Mucosa of descending colon (tissue), 3 donors: ENCODE results near the gene TKTL1. TPM values are rescaled to one million over a fixed set of nuclear protein-coding genes. Genes with fewer than 3 reads are reported as not detected.

Source experiments
- ATAC-seq: fragments of 200-7000 bp; cut with Tn5 transposase; one replicate; pipeline ENCODE4 v1.9.1; 2020; ENCODE audit warnings: mild to moderate bottlenecking, moderate library complexity
- DNase-seq, 3 donors: peaks; one replicate each; pipeline ENCODE4 v3.0.0-alpha.2; 2020
- H3K36me3 ChIP-seq: fragments of 200-600 bp; one replicate; pipeline ENCODE4 v1.8.0; 2021; ENCODE audit warnings: low read depth, mild to moderate bottlenecking
- H3K4me1 ChIP-seq: fragments of 200-600 bp; one replicate; pipeline ENCODE4 v1.8.0; 2021; ENCODE audit warnings: low read depth, mild to moderate bottlenecking
- H3K4me3 ChIP-seq: fragments of 200-600 bp; one replicate; pipeline ENCODE4 v1.8.0; 2021; ENCODE audit warnings: mild to moderate bottlenecking
- H3K9me3 ChIP-seq: fragments of 200-600 bp; one replicate; pipeline ENCODE4 v1.8.0; 2021; ENCODE audit warnings: mild to moderate bottlenecking
- intact Hi-C, 2 donors: fragments of 100-400 bp; cut with DNase I in 1 of 2; cut with micrococcal nuclease in 1 of 2; formaldehyde crosslinking; loops; one replicate each; pipeline versions ENCODE4 v1.11.0 to v1.11.1; 2022; cut with DNase I, micrococcal nuclease
- total RNA-seq, 3 donors: library from RNA; stranded (reverse); fragmentation: NEBNext Ultra II Directional in 2 of 3; extraction: Animal tissue kit (Norgen Biotek cat#: 25700) in 2 of 3; gene quantifications; one replicate each; pipeline versions ENCODE4 v1.2.1 to v1.2.4, GENCODE V29; 2021 to 2023
- TF ChIP-seq, protein P1 (sequence below): fragments of 200-600 bp; IDR thresholded peaks from one replicate; pipeline ENCODE4 v1.8.0; 2022; ENCODE audit warnings: antibody characterized with exemption, mild to moderate bottlenecking
- donor health status: DM: no; HTN: no; CAD: no; lungs with moderate emphysema.
- donor health status: DM: no; HTN: no; CAD: no.
- donor health status: DM: no; HTN: yes; CAD: no.

TKTL1 gene
- total RNA-seq, 3 donors from 2014 or later: not detected

DNA sequence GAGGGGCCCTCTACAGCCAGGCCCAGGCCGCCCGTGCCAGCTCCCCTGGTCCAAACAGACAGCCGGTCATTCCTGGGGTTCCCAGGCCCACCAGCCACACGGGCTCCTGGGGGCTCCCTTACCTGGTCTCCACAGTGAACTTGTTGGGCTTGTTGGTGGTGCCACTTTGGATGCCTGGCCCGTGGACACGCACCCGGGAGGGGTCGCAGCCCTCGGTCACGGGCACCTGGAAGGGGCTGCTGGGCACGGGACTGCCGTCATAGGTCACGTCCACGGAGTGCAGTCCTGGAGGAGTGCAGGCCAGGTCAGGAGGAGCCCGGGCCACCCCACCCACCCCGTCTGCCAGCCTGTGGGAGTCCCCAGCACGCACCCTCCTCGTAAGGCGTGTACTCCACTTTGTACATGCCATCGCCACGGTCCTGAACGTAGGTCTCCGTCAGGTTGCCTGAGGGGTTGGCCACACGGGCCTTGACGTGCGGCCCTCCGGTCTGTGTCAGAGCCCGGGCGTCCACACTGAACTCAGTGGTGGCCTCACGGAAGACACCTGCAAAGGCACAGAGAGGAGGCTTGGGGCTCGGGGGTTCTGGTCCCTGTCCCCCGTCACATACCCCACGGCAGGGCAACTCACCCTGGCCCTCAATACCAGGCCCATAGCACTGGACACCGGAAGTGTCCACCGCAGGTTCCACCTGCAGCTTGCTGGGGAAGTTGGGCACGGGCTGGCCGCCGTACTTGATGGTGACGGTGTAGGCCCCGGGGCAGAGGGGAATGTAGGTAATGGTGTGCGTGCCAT is 64.0 kb downstream of the TKTL1 start:
- DNase-seq (no peak), ATAC-seq (no peak)
- Histone ChIP-seq H3K4me3 (no peak overlapping the region), H3K4me1 (no peaks in the 10 kb centered on the region), H3K36me3 (no peaks in the 10 kb centered on the region), H3K9me3 (no peaks in the 10 kb centered on the region)
- intact Hi-C loops: no loop called here
- TF ChIP-seq, protein P1, sequence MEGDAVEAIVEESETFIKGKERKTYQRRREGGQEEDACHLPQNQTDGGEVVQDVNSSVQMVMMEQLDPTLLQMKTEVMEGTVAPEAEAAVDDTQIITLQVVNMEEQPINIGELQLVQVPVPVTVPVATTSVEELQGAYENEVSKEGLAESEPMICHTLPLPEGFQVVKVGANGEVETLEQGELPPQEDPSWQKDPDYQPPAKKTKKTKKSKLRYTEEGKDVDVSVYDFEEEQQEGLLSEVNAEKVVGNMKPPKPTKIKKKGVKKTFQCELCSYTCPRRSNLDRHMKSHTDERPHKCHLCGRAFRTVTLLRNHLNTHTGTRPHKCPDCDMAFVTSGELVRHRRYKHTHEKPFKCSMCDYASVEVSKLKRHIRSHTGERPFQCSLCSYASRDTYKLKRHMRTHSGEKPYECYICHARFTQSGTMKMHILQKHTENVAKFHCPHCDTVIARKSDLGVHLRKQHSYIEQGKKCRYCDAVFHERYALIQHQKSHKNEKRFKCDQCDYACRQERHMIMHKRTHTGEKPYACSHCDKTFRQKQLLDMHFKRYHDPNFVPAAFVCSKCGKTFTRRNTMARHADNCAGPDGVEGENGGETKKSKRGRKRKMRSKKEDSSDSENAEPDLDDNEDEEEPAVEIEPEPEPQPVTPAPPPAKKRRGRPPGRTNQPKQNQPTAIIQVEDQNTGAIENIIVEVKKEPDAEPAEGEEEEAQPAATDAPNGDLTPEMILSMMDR: no peak

DNA sequence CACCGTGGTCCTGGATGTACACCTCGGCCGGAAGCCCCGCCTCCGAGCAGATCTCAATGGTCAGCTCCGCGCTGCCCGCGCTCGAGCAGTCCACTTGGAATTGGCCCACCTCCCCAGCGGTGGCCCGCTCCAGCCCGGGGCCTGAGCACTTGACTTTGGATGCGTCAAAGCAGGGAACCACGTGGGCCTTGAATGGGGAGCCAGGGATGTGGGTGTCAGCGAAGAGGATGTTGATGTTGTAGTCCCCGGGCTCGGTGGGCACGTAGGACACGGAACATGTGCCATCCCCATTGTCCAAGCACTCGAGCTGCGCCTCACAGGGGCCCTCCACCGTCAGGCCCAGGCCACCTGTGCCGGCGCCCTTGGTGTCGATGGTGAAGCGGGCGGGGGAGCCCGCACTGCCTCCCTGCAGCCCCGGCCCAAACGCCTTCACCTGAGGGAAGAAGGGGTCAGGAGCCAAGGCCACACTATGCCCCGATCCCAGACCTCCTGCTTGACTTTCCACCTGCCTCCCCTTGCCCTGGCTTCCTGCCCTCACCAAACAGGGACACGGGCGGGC is 64.6 kb downstream of the TKTL1 start:
- no peaks in the 10 kb centered on the region for H3K4me1 ChIP-seq
- H3K9me3 ChIP-seq: no peaks in the 10 kb centered on the region
- intact Hi-C loops: no loop called here
- no peak for ATAC-seq
- no peak for DNase-seq
- TF ChIP-seq, protein P1: no peak
- no peaks in the 10 kb centered on the region for H3K36me3 ChIP-seq
- no peak overlapping the region for H3K4me3 ChIP-seq

DNA sequence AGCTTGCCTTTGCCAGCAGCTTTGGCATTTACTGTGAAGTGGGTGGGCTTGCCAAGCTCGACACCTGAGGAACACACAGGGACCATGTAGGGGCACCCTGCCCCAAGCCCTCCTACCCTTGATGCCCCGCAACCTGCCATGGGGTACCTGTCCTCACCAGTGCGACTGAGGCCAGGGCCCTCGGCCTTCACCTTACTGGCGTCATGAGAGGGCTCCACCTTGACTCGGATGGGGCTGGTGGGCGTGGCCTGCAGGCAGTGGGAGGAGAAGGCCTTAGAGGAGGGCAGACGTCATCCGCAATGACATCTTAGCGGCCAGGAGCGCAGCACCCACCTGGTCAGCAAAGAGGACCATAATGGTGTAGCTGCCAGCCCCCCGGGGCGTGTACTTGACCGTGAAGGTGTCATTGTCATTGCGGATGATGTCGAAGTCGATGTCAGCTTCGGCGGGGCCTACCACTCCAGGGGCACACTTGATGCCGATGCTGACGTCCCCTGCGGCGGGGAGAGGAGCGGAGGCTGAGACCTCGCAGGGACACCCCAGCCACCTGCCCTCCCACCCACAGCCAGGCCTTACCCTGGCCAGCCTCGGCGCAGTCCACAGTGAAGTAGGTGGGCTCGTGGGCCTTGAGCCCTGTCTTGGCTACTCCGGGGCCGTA is 66.6 kb downstream of the TKTL1 start:
- no peaks in the 10 kb centered on the region for H3K9me3 ChIP-seq
- intact Hi-C loops: no loop called here
- H3K36me3 ChIP-seq: no peaks in the 10 kb centered on the region
- no peak for ATAC-seq
- no peak overlapping the region for H3K4me3 ChIP-seq
- TF ChIP-seq, protein P1: no peak
- H3K4me1 ChIP-seq: no peaks in the 10 kb centered on the region
- no peak for DNase-seq

DNA sequence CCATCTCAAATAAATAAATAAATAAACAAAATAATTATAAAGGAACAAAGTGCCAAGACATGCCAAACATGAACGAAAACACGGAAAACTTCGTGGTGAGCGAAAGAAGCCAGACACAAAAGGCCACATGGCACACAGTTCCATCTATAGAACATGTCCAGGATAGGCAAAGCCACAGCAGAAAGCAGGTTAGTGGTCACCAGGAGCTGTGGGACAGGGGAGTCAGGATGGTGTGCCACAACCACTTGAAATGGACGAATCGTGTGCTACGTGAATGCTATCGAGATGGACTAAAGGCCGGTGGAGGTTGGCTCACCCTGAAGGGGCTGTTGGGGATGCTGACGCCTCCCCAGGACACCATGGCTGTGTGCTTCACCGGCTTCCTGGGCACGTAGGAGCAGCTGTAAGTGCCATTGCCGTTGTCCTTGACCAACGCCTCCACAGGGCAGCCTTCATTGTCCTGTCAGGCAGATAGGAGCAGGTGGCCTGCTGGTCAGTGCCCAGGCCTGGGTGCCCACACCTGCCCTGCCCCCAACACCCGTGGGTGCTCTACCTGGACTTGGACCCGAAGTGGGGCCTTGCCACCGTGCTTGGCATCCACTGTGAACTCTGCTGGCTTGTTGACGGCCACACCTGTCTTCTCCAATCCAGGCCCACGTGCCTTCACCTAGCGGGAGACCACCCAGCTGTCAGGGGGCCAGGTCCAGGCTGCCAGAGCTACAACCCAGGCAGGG is 68.3 kb downstream of the TKTL1 start:
- Histone ChIP-seq H3K4me3 (no peak overlapping the region), H3K4me1 (no peaks in the 10 kb centered on the region), H3K36me3 (no peaks in the 10 kb centered on the region), H3K9me3 (no peaks in the 10 kb centered on the region)
- TF ChIP-seq, protein P1: no peak
- intact Hi-C loops: no loop called here
- ATAC-seq: no peak
- no peak for DNase-seq

DNA sequence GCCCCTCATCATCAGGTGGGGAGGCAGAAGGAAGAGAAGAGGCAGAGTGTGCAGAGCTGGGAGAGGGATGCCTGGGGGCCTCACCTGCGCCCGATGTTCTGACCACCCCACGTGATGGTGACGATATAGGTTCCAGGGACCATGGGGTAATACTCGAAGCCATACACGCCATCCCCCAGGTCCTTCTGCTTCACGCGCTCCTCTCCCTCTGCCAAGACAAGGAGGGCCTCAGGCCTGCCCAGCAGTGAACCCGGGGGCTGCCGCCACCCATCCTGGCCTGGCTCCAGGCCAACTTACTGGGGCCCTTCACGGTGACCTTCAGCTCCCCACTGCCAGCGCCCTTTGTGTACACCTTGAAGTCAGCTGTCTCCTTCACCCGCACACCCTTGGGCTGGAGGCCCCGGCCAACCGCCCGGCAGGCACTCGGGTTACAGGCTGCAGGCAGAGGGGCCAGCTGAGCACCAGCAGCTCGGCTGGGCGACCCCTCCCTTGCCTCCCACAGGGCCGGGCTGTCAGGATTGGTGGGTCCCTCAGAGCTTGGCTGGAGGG is 69.5 kb downstream of the TKTL1 start:
- intact Hi-C loops: no loop called here
- TF ChIP-seq, protein P1: no peak
- Histone ChIP-seq H3K36me3 (no peaks in the 10 kb centered on the region), H3K4me3 (no peak overlapping the region), H3K4me1 (no peaks in the 10 kb centered on the region), H3K9me3 (no peaks in the 10 kb centered on the region)
- DNase-seq: no peak
- no peak for ATAC-seq
